Neural cell (in vitro differentiated cells): ENCODE data around the gene ITPRID1. TPM values are rescaled to one million over a fixed set of nuclear protein-coding genes. Genes with fewer than 3 reads are reported as not detected.

Experiments
- H2AFZ ChIP-seq: fragments of 200-600, 300-800 bp; sonication (generic), shearing (Covaris generic); 2 replicates; pipeline ENCODE4 v1.6.0; 2014; ENCODE audit warnings: low read depth, mild to moderate bottlenecking, antibody characterized with exemption, low read length, moderate library complexity
- H3F3A ChIP-seq: fragments of 200-600 bp; shearing (Covaris generic); 2 replicates; pipeline ENCODE4 v1.6.1; 2016; ENCODE audit warnings: mild to moderate bottlenecking, moderate library complexity, mixed read lengths, antibody characterized with exemption, low read length; ENCODE audit not compliant: insufficient read depth, poor library complexity, severe bottlenecking
- H3K27ac ChIP-seq: fragments of 200-600, 300-800 bp; sonication (generic), shearing (Covaris generic); 2 replicates; pipeline ENCODE4 v1.5.1; 2014; ENCODE audit warnings: mild to moderate bottlenecking, low read length, moderate library complexity
- H3K27me3 ChIP-seq: fragments of 300-800, 200-600 bp; sonication (generic), shearing (Covaris generic); 2 replicates; pipeline ENCODE4 v1.6.0; 2014; ENCODE audit warnings: mild to moderate bottlenecking, low read depth, low read length, moderate library complexity; ENCODE audit not compliant: insufficient read depth
- H3K36me3 ChIP-seq: fragments of 300-800, 200-600 bp; sonication (generic), shearing (Covaris generic); 2 replicates; pipeline ENCODE4 v1.5.1; 2014; ENCODE audit warnings: mild to moderate bottlenecking, antibody characterized with exemption, low read length, moderate library complexity; ENCODE audit not compliant: insufficient read depth
- H3K4me2 ChIP-seq: fragments of 300-800, 200-600 bp; sonication (generic), shearing (Covaris generic); 2 replicates; pipeline ENCODE4 v1.6.0; 2014; ENCODE audit warnings: mild to moderate bottlenecking, low read length
- H3K4me3 ChIP-seq: fragments of 300-800, 200-600 bp; sonication (generic), shearing (Covaris generic); 2 replicates; pipeline ENCODE4 v1.5.1; 2014; ENCODE audit warnings: mild to moderate bottlenecking, low read length, moderate library complexity
- H3K79me2 ChIP-seq: fragments of 200-600 bp; shearing (Covaris generic); replicated peaks from 2 replicates; pipeline ENCODE4 v1.6.0; 2014; ENCODE audit warnings: mild to moderate bottlenecking, low read length, moderate library complexity; ENCODE audit not compliant: insufficient read depth
- H3K9ac ChIP-seq: fragments of 300-800, 200-600 bp; sonication (generic), shearing (Covaris generic); 2 replicates; pipeline ENCODE4 v1.6.1; 2016; ENCODE audit warnings: mild to moderate bottlenecking, low read length, mixed read lengths
- H3K9me2 ChIP-seq: fragments of 200-600 bp; shearing (Covaris generic); 2 replicates; pipeline ENCODE4 v1.6.1; 2016; ENCODE audit warnings: mild to moderate bottlenecking, low read length, mixed read lengths; ENCODE audit not compliant: insufficient read depth
- H3K9me3 ChIP-seq: fragments of 200-600, 300-800 bp; sonication (generic), shearing (Covaris generic); 2 replicates; pipeline ENCODE4 v1.6.1; 2016; ENCODE audit warnings: mild to moderate bottlenecking, mixed run types, low read length, moderate library complexity, mixed read lengths
- H4K20me1 ChIP-seq: fragments of 200-600 bp; shearing (Covaris generic); 2 replicates; pipeline ENCODE4 v1.6.1; 2016; ENCODE audit warnings: mild to moderate bottlenecking, mixed run types; ENCODE audit not compliant: insufficient read depth
- CTCF ChIP-seq: fragments of 450-650 bp; IDR thresholded peaks from 2 replicates; pipeline ENCODE4 v1.5.1; 2014; ENCODE audit warnings: antibody characterized with exemption, mild to moderate bottlenecking, moderate library complexity; ENCODE audit not compliant: poor library complexity, severe bottlenecking
- EP300 ChIP-seq: fragments of 450-650 bp; conservative IDR thresholded peaks from 2 replicates; pipeline ENCODE4 v1.6.1; 2014; ENCODE audit warnings: antibody characterized with exemption, mild to moderate bottlenecking, moderate library complexity; ENCODE audit not compliant: poor library complexity, severe bottlenecking
- EZH2 ChIP-seq: fragments of 200-600, 300-800 bp; shearing (Covaris generic), sonication (generic); IDR thresholded peaks from 2 replicates; pipeline ENCODE4 v1.6.1; 2014; ENCODE audit warnings: antibody characterized with exemption, low read length, borderline replicate concordance, mild to moderate bottlenecking; ENCODE audit not compliant: insufficient read depth, poor library complexity, severe bottlenecking
- MXI1 ChIP-seq: fragments of 450-650 bp; conservative IDR thresholded peaks from 2 replicates; pipeline ENCODE4 v1.6.1; 2014; ENCODE audit warnings: antibody characterized with exemption, mild to moderate bottlenecking; ENCODE audit not compliant: poor library complexity, severe bottlenecking
- POLR2AphosphoS5 ChIP-seq: IDR thresholded peaks from 2 replicates; pipeline ENCODE4 v1.6.1; 2012
- RAD21 ChIP-seq: fragments of 450-650 bp; conservative IDR thresholded peaks from 2 replicates; pipeline ENCODE4 v1.6.1; 2014; ENCODE audit warnings: antibody characterized with exemption, mild to moderate bottlenecking, moderate library complexity
- REST ChIP-seq: IDR thresholded peaks from 2 replicates; pipeline ENCODE4 v1.6.1; 2012; ENCODE audit warnings: borderline replicate concordance
- SMC3 ChIP-seq: fragments of 450-650 bp; conservative IDR thresholded peaks from 2 replicates; pipeline ENCODE4 v1.6.1; 2014; ENCODE audit warnings: antibody characterized with exemption, mild to moderate bottlenecking, moderate library complexity; ENCODE audit not compliant: poor library complexity
- TAF1 ChIP-seq: IDR thresholded peaks from 2 replicates; pipeline ENCODE4 v1.6.1; 2012; ENCODE audit warnings: low read depth
- polyA plus RNA-seq: library from polyadenylated mRNA; depleted of rRNA; stranded (reverse); fragments of >200 nt; gene quantifications from 2 replicates; pipeline ENCODE4 v1.2.3, GENCODE V29; 2014

The ITPRID1 gene
- polyA plus RNA-seq, 1 donor from 2014 or later, result not detected

- H3K9me2 ChIP-seq, result no peaks in the 10 kb centered on the region
- H2AFZ ChIP-seq, result no peak overlapping the region
- H3K4me3 ChIP-seq, result no peak overlapping the region
- H3K36me3 ChIP-seq, result no peaks in the 10 kb centered on the region
- H3K4me2 ChIP-seq, result no peak overlapping the region
- H3K79me2 ChIP-seq, result no peaks in the 10 kb centered on the region
- no peaks in the 10 kb centered on the region for H3K27me3 ChIP-seq
- no peaks in the 10 kb centered on the region for H3K9me3 ChIP-seq
- no peaks in the 10 kb centered on the region for H4K20me1 ChIP-seq
- no peaks in the 10 kb centered on the region for H3F3A ChIP-seq
- H3K27ac ChIP-seq, result no peak overlapping the region
- TF ChIP-seq POLR2AphosphoS5, result no peak
- TF ChIP-seq TAF1, result no peak
- TF ChIP-seq EP300, result no peak
- no peak for TF ChIP-seq MXI1
- TF ChIP-seq EZH2, result no peak
- TF ChIP-seq RAD21, result no peak
- no peak for TF ChIP-seq REST
- no peak for TF ChIP-seq CTCF
- TF ChIP-seq SMC3, result no peak
- H3K9ac ChIP-seq, result no peak overlapping the region
These were observed 31.7 kb downstream of the ITPRID1 start for GRCh38 chr7:31545549-31545948.

GRCh38 chr7:31549611-31550010 is 35.7 kb downstream of the ITPRID1 start:
- Histone ChIP-seq H3K79me2 (no peaks in the 10 kb centered on the region), H3K36me3 (no peaks in the 10 kb centered on the region), H3F3A (no peaks in the 10 kb centered on the region), H3K4me3 (no peak overlapping the region), H3K4me2 (no peak overlapping the region), H2AFZ (no peak overlapping the region), H4K20me1 (no peaks in the 10 kb centered on the region), H3K9me2 (no peaks in the 10 kb centered on the region), H3K27me3 (no peaks in the 10 kb centered on the region), H3K9ac (no peak overlapping the region), H3K27ac (no peak overlapping the region), H3K9me3 (no peaks in the 10 kb centered on the region)
- TF ChIP-seq REST (no peak), TAF1 (no peak), SMC3 (no peak), EZH2 (no peak), MXI1 (no peak), RAD21 (no peak), POLR2AphosphoS5 (no peak), EP300 (no peak), CTCF (no peak)
